K562 (cell line): ENCODE measurements around the gene EML1. TPM values are rescaled to one million over a fixed set of nuclear protein-coding genes. Genes with fewer than 3 reads are reported as not detected.

ENCODE experiments used
- FOXK1 ChIP-seq: sonication (generic); formaldehyde crosslinking; IDR thresholded peaks from 2 replicates; pipeline ENCODE4 v1.8.0; 2022; ENCODE audit warnings: missing genetic modification reagents, mild to moderate bottlenecking, borderline replicate concordance
- HNRNPH1 ChIP-seq: fragments of 200-400 bp; formaldehyde crosslinking; optimal IDR thresholded peaks from 2 replicates; pipeline ENCODE3; 2017; ENCODE audit warnings: low read depth, mild to moderate bottlenecking, low read length, moderate library complexity
- SPI1 ChIP-seq: IDR thresholded peaks from 2 replicates; pipeline ENCODE4 v1.6.1; 2011; ENCODE audit warnings: low read depth, low read length, control low read depth, borderline replicate concordance
- polyA plus RNA-seq, 8 experiments: library from polyadenylated mRNA; depleted of rRNA in 4 of 8; stranded (reverse) in 5 of 8; unstranded in 3 of 8; fragments of >200 nt; fragmentation: Nextera tagmentation in 2 of 8; fragmentation: Illumina TruSeq in 1 of 8; extraction: Ambion mirVana in 2 of 8; extraction: Trizol in 1 of 8; gene quantifications; 2 replicates each; pipeline versions ENCODE4 v1.2.1 to v1.2.3, GENCODE V29; 2011 to 2014; ENCODE audit warnings: inconsistent platforms in 1 of 8, missing spikeins in 1 of 8
- total RNA-seq, 7 experiments: library from RNA; depleted of rRNA in 6 of 7; stranded (reverse); fragments of >200 nt in 6 of 7; fragmentation: Illumina TruSeq in 2 of 7; extraction: Trizol in 2 of 7; gene quantifications; 2 replicates each; pipeline versions ENCODE4 v1.2.1 to v1.2.3, GENCODE V29; 2011 to 2021; ENCODE audit warnings: low replicate concordance in 1 of 7
- TF ChIP-seq, protein P1 (sequence below): fragments of 200-600 bp; sonication (generic); IDR thresholded peaks from one replicate; pipeline ENCODE4 v1.6.1; 2012; ENCODE audit warnings: mild to moderate bottlenecking, low read depth, low read length, inconsistent platforms
- TF ChIP-seq, protein P2 (sequence below): fragments of 250-450 bp; sonication (Bioruptor Pico); IDR thresholded peaks from 2 replicates; pipeline ENCODE4 v1.4.0; 2020; ENCODE audit warnings: borderline replicate concordance
- TF ChIP-seq, protein P3 (sequence below): IDR thresholded peaks from 2 replicates; pipeline ENCODE4 v1.6.1; 2011; ENCODE audit warnings: borderline replicate concordance, low read depth, mild to moderate bottlenecking, moderate library complexity, low read length; ENCODE audit not compliant: insufficient read depth, poor library complexity, severe bottlenecking

EML1 gene
- total and polyA plus RNA-seq, 9 of the 15 experiments (the other 6 are each of a cell fraction or from before 2014, with no cell fraction given) = 0.01 to 0.35 (median 0.07) TPM; not detected in 2

GRCh38 chr14:99773521-99774497, 19.4 kb upstream of the EML1 start (continued):
- TF ChIP-seq, protein P1, sequence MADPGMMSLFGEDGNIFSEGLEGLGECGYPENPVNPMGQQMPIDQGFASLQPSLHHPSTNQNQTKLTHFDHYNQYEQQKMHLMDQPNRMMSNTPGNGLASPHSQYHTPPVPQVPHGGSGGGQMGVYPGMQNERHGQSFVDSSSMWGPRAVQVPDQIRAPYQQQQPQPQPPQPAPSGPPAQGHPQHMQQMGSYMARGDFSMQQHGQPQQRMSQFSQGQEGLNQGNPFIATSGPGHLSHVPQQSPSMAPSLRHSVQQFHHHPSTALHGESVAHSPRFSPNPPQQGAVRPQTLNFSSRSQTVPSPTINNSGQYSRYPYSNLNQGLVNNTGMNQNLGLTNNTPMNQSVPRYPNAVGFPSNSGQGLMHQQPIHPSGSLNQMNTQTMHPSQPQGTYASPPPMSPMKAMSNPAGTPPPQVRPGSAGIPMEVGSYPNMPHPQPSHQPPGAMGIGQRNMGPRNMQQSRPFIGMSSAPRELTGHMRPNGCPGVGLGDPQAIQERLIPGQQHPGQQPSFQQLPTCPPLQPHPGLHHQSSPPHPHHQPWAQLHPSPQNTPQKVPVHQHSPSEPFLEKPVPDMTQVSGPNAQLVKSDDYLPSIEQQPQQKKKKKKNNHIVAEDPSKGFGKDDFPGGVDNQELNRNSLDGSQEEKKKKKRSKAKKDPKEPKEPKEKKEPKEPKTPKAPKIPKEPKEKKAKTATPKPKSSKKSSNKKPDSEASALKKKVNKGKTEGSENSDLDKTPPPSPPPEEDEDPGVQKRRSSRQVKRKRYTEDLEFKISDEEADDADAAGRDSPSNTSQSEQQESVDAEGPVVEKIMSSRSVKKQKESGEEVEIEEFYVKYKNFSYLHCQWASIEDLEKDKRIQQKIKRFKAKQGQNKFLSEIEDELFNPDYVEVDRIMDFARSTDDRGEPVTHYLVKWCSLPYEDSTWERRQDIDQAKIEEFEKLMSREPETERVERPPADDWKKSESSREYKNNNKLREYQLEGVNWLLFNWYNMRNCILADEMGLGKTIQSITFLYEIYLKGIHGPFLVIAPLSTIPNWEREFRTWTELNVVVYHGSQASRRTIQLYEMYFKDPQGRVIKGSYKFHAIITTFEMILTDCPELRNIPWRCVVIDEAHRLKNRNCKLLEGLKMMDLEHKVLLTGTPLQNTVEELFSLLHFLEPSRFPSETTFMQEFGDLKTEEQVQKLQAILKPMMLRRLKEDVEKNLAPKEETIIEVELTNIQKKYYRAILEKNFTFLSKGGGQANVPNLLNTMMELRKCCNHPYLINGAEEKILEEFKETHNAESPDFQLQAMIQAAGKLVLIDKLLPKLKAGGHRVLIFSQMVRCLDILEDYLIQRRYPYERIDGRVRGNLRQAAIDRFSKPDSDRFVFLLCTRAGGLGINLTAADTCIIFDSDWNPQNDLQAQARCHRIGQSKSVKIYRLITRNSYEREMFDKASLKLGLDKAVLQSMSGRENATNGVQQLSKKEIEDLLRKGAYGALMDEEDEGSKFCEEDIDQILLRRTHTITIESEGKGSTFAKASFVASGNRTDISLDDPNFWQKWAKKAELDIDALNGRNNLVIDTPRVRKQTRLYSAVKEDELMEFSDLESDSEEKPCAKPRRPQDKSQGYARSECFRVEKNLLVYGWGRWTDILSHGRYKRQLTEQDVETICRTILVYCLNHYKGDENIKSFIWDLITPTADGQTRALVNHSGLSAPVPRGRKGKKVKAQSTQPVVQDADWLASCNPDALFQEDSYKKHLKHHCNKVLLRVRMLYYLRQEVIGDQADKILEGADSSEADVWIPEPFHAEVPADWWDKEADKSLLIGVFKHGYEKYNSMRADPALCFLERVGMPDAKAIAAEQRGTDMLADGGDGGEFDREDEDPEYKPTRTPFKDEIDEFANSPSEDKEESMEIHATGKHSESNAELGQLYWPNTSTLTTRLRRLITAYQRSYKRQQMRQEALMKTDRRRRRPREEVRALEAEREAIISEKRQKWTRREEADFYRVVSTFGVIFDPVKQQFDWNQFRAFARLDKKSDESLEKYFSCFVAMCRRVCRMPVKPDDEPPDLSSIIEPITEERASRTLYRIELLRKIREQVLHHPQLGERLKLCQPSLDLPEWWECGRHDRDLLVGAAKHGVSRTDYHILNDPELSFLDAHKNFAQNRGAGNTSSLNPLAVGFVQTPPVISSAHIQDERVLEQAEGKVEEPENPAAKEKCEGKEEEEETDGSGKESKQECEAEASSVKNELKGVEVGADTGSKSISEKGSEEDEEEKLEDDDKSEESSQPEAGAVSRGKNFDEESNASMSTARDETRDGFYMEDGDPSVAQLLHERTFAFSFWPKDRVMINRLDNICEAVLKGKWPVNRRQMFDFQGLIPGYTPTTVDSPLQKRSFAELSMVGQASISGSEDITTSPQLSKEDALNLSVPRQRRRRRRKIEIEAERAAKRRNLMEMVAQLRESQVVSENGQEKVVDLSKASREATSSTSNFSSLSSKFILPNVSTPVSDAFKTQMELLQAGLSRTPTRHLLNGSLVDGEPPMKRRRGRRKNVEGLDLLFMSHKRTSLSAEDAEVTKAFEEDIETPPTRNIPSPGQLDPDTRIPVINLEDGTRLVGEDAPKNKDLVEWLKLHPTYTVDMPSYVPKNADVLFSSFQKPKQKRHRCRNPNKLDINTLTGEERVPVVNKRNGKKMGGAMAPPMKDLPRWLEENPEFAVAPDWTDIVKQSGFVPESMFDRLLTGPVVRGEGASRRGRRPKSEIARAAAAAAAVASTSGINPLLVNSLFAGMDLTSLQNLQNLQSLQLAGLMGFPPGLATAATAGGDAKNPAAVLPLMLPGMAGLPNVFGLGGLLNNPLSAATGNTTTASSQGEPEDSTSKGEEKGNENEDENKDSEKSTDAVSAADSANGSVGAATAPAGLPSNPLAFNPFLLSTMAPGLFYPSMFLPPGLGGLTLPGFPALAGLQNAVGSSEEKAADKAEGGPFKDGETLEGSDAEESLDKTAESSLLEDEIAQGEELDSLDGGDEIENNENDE = no peak
- TF ChIP-seq, protein P2, sequence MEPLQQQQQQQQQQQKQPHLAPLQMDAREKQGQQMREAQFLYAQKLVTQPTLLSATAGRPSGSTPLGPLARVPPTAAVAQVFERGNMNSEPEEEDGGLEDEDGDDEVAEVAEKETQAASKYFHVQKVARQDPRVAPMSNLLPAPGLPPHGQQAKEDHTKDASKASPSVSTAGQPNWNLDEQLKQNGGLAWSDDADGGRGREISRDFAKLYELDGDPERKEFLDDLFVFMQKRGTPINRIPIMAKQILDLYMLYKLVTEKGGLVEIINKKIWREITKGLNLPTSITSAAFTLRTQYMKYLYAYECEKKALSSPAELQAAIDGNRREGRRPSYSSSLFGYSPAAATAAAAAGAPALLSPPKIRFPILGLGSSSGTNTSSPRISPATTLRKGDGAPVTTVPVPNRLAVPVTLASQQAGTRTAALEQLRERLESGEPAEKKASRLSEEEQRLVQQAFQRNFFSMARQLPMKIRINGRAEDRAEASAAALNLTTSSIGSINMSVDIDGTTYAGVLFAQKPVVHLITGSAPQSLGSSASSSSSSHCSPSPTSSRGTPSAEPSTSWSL = no peak
- TF ChIP-seq, protein P3, sequence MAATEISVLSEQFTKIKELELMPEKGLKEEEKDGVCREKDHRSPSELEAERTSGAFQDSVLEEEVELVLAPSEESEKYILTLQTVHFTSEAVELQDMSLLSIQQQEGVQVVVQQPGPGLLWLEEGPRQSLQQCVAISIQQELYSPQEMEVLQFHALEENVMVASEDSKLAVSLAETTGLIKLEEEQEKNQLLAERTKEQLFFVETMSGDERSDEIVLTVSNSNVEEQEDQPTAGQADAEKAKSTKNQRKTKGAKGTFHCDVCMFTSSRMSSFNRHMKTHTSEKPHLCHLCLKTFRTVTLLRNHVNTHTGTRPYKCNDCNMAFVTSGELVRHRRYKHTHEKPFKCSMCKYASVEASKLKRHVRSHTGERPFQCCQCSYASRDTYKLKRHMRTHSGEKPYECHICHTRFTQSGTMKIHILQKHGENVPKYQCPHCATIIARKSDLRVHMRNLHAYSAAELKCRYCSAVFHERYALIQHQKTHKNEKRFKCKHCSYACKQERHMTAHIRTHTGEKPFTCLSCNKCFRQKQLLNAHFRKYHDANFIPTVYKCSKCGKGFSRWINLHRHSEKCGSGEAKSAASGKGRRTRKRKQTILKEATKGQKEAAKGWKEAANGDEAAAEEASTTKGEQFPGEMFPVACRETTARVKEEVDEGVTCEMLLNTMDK = no peak
- TF ChIP-seq SPI1 (no peak), HNRNPH1 (no peak), FOXK1 (CRISPR knock-in tag) (no peak)
